Measurements from ENCODE around the gene GNB3. TPM values are rescaled to one million over a fixed set of nuclear protein-coding genes. Genes with fewer than 3 reads are reported as not detected.
A peak's percentile ranks its signal among the peaks of the same experiment; 100 is the strongest.
"Not testable (repeated sequence)": the region's sequence is repeated elsewhere in the genome, so short reads cannot be mapped to it uniquely, and the experiment has no call there.

Gene GNB3
- total and polyA plus RNA-seq, 8 donors, result 0.87 to 11.1 (median 2.7) TPM; not detected in 1

DNA sequence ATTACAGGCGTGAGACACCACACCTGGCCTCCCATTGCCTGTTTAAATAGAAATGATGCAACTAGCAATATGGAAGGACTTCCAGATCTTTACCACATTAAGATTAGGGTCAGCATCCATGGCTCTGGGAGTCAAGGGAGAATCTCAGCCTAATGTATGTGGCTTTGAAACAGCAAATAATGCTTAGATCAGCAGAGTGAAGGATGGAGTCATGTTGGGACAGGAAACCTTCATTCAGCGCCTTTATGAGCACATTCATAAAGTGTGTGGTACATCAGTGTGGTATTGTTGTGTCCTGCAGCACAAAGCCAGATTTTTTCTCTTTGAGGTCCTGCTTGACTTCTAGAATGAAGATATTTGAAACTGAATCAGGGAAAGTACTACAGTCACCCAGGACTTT is 47.6 kb downstream of the GNB3 start:
- 89 to 97% (median 93%) methylated on average over 2 of the region's 2 CpGs for WGBS, 5 donors
- Histone ChIP-seq H3K36me3 (peaks cover 3 to 24% (median 23%) of the 10 kb centered on the region in 4 donors), H3K4me3 (no peak overlapping the region), H3K9me3 (no peaks in the 10 kb centered on the region), H3K27me3 (no peaks in the 10 kb centered on the region), H3K27ac (no peak overlapping the region), H3K4me1 (peaks cover 5 to 22% (median 12%) of the 10 kb centered on the region in 4 donors)
- intact Hi-C loops (cut with DNase I; ENCODE audit: low total_unique reads), result no loop called here
- no peak for TF ChIP-seq POLR2A (IDR thresholded peaks at IDR 0.05)
- TF ChIP-seq POLR2AphosphoS5 (IDR thresholded peaks at IDR 0.05), result no peak
- TF ChIP-seq EP300 (IDR thresholded peaks at IDR 0.05), result no peak
- TF ChIP-seq, protein P1, sequence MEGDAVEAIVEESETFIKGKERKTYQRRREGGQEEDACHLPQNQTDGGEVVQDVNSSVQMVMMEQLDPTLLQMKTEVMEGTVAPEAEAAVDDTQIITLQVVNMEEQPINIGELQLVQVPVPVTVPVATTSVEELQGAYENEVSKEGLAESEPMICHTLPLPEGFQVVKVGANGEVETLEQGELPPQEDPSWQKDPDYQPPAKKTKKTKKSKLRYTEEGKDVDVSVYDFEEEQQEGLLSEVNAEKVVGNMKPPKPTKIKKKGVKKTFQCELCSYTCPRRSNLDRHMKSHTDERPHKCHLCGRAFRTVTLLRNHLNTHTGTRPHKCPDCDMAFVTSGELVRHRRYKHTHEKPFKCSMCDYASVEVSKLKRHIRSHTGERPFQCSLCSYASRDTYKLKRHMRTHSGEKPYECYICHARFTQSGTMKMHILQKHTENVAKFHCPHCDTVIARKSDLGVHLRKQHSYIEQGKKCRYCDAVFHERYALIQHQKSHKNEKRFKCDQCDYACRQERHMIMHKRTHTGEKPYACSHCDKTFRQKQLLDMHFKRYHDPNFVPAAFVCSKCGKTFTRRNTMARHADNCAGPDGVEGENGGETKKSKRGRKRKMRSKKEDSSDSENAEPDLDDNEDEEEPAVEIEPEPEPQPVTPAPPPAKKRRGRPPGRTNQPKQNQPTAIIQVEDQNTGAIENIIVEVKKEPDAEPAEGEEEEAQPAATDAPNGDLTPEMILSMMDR (IDR thresholded peaks at IDR 0.05), result no peak
- no peak for DNase-seq

DNA sequence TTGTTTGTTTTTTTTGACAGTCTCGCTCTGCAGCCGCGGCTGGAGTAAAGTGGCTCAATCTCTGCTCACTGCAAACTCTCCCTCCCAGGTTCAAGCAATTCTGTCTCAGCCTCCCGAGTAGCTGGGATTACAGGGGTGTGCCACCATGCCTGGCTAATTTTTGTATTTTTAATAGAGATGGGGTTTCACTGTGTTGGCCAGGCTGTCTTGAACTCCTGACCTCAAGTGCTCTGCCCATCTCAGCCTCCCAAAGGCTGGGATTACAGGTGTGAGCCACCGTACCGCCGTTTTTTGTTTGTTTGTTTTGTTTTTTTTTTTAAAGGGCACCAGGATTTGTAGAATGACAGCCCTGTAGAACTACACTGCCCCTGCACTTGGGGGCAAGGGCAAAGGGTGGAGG is 48.1 kb downstream of the GNB3 start:
- DNase-seq; intact Hi-C loops (cut with DNase I; ENCODE audit: low total_unique reads); H3K27me3 ChIP-seq; H3K4me3 ChIP-seq; H3K27ac ChIP-seq; H3K9me3 ChIP-seq: not testable (repeated sequence)
- 70 to 75% (median 74%) methylated on average over 7 of the region's 7 CpGs for WGBS, 5 donors
- Histone ChIP-seq H3K4me1 (peaks cover 5 to 22% (median 12%) of the 10 kb centered on the region in 4 donors), H3K36me3 (peaks cover 3 to 21% (median 19%) of the 10 kb centered on the region in 4 donors)

DNA sequence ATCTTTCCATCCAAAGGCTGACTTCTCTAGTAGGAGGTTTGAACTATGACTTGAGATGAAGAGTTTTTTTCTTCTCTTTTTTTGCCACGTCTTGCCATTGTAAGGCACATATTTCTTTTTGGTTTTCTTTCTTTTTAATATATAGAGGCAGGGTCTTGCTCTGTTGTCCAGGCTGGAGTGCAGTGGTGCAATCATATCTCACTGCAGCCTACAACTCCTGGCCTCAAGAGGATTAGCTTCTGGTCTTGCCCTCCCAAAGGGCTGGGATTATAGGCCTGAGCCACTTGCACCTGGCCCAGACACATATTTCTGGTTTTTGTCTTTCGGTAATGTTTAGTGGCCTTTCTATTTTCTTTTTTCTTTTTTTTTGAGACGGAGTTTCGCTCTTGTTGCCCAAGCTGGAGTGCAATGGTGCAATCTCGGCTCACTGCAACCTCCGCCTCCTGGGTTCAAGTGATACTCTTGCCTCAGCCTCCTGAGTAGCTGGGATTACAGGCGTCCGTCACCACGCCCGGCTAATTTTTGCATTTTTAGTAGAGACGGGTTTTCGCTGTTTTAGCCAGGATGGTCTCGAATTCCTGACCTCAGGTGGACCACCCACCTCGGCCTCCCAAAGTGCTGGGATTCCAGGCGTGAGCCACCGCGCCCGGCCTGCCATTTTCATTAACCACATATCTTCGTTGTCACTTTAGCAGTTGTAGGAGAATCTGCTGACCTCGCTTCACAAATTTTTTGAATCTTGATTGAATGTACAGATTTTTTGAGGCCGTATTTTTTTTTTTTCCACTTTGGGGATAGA is 49.2 kb downstream of the GNB3 start:
- H3K27ac ChIP-seq, result peak overlapping the region; percentile 15 to 95 (median 90)
- intact Hi-C loops (cut with DNase I; ENCODE audit: low total_unique reads); DNase-seq; H3K36me3 ChIP-seq; H3K27me3 ChIP-seq; H3K9me3 ChIP-seq: not testable (repeated sequence)
- WGBS, 5 donors, result 93 to 96% (median 94%) methylated on average over 21 of the region's 21 CpGs
- H3K4me3 ChIP-seq, result peak overlapping the region in 1 of 4 donors; percentile 38
- peaks cover 5 to 22% (median 12%) of the 10 kb centered on the region in 4 donors for H3K4me1 ChIP-seq

DNA sequence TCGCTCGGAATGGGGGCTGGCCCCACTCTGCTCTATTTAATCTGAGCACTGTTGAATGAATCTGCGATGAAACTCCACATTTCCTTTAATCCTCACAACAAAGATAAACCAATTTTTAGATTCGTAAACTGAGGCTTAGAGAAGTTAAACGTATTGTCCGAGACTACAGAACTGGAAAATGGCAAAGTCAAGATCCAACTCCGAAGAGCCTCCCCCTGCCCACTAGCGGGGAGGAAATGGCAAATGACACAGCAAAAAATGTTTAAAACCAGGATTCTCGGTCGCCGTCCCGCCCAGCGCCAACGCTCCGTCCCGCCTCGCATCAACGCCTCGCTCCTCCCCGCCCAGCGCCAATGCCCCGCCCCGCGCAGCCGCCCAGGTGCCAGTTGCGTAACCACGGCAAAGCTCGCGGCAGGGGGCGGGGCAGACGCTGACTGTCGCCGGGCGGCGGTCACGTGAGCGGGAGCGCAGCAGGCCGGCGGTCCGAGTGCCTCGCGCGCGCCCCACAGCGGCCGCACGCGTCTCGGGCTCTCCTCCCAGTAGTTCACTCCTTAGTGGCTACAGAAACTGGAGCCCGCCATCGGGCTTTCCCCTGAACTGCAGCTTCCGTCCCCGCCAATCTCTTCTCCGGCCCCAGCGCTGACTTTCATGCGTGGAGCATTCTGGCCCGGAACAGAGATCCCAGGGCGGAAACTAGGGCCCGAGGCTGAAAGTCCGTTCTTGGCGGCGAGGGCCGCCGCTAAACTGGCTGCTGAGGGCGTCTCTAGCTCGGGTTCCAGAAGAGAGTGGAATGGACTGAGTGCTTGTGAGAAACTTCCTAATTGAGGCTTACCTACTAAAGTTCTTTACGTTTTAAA is 50.3 kb downstream of the GNB3 start:
- intact Hi-C loops (cut with DNase I; ENCODE audit: low total_unique reads), result no loop called here
- Histone ChIP-seq H3K36me3 (no peaks in the 10 kb centered on the region), H3K4me3 (peak overlapping the region; percentile 38 to 53 (median 50)), H3K27ac (peak overlapping the region; percentile 90 to 95 (median 93)), H3K4me1 (peaks cover 5 to 22% (median 12%) of the 10 kb centered on the region in 4 donors), H3K9me3 (no peaks in the 10 kb centered on the region), H3K27me3 (no peaks in the 10 kb centered on the region)
- WGBS, 5 donors, result 1 to 2% (median 1%) methylated on average over 34 to 68 of the region's 68 CpGs
- TF ChIP-seq EP300 (IDR thresholded peaks at IDR 0.05) (no peak), POLR2AphosphoS5 (IDR thresholded peaks at IDR 0.05) (peak; percentile 82 to 89 (median 84)), POLR2A (IDR thresholded peaks at IDR 0.05) (peak in 1 of 4 donors; percentile 39)
- TF ChIP-seq, protein P1 (IDR thresholded peaks at IDR 0.05), result peak in 5 of 7 experiments; percentile 64 to 92 (median 82)
- DNase-seq, result peak; percentile 99 to 100

DNA sequence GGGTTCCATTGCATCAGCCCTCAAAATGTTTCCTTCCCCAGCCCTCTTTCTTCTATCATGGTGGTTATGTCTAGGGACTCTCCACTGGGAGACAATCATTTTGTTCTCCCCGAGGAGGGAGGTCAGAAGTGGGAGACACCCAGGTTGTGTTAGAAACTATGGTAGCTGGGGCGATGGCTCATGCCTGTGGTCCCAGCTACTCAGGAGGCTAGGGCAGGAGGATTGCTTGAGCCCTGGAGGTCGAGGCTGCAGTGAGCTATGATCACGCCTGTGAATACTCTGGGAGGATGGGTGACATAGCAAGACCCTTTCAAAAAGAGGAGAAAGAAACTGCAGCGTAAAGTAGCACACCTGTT is 50.9 kb downstream of the GNB3 start:
- Histone ChIP-seq H3K27ac (peak overlapping the region; percentile 90 to 95 (median 93)), H3K4me3 (peak overlapping the region; percentile 38 to 53 (median 50)), H3K4me1 (peaks cover 5 to 22% (median 12%) of the 10 kb centered on the region in 4 donors), H3K36me3 (no peaks in the 10 kb centered on the region), H3K9me3 (no peaks in the 10 kb centered on the region), H3K27me3 (no peaks in the 10 kb centered on the region)
- intact Hi-C loops (cut with DNase I; ENCODE audit: low total_unique reads), result no loop called here
- 78 to 81% (median 79%) methylated on average over 5 of the region's 5 CpGs for WGBS, 5 donors
- no peak for DNase-seq
- TF ChIP-seq, protein P1 (IDR thresholded peaks at IDR 0.05), result no peak
- TF ChIP-seq POLR2A (IDR thresholded peaks at IDR 0.05) (no peak), EP300 (IDR thresholded peaks at IDR 0.05) (no peak), POLR2AphosphoS5 (IDR thresholded peaks at IDR 0.05) (no peak)

DNA sequence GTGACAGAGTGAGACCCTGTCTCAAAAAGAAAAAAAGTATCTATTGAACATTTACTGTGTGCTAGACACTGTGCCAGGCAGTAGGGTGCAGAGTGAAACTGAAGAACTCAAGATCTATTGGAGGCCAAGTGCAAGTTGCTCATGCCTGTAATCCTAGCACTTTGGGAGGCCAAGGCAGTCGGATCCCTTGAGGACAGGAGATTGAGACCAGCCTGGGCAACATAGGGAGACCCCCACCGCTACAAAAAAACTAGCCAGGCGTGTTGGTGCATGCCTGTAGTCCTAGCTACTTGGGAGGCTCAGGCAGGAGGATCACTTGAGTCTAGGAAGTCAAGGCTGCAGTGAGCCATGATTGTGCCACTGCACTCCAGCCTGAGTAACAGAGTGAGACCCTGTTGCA is 52.0 kb downstream of the GNB3 start:
- DNase-seq; H3K27ac ChIP-seq; H3K27me3 ChIP-seq; H3K36me3 ChIP-seq; H3K4me3 ChIP-seq; H3K9me3 ChIP-seq; intact Hi-C loops (cut with DNase I; ENCODE audit: low total_unique reads): not testable (repeated sequence)
- peaks cover 5 to 18% (median 12%) of the 10 kb centered on the region in 4 donors for H3K4me1 ChIP-seq
- WGBS, 5 donors, result 89 to 96% (median 93%) methylated on average over 3 of the region's 3 CpGs

Measured in stomach (tissue), 9 donors.